CD4-positive, alpha-beta memory T cell (primary cell): ENCODE data around the gene EPHA3. TPM values are rescaled to one million over a fixed set of nuclear protein-coding genes. Genes with fewer than 3 reads are reported as not detected.

Source experiments
- CTCF ChIA-PET: fragments of 350-600 bp; sonication (Branson Sonifier 250); formaldehyde crosslinking; loops from one replicate; lab custom pipeline; 2021; ENCODE audit warnings: inconsistent platforms; ENCODE audit not compliant: partially characterized antibody; lab: Charles Lee
- POLR2A ChIA-PET: fragments of 350-600 bp; sonication (Branson Sonifier 250); formaldehyde crosslinking; loops from one replicate; lab custom pipeline; 2021; ENCODE audit not compliant: partially characterized antibody; lab: Charles Lee
- DNase-seq, 5 donors: peaks; one replicate each; pipeline versions ENCODE4 v3.0.0 to v3.0.0-alpha.2; 2020 to 2022; ENCODE audit warnings: mixed read lengths in 1 of 5
- H3K27ac ChIP-seq: one replicate; pipeline ENCODE4 v1.7.0; 2013; ENCODE audit warnings: low read depth, low read length
- H3K27me3 ChIP-seq: 2 replicates; pipeline ENCODE4 v1.7.0; 2013; ENCODE audit warnings: mild to moderate bottlenecking, low read length, moderate library complexity; ENCODE audit not compliant: insufficient read depth
- H3K36me3 ChIP-seq: 2 replicates; pipeline ENCODE4 v1.7.0; 2013; ENCODE audit warnings: mild to moderate bottlenecking, low read length, moderate library complexity; ENCODE audit not compliant: insufficient read depth
- H3K4me1 ChIP-seq: 2 replicates; pipeline ENCODE4 v1.7.0; 2013; ENCODE audit warnings: mild to moderate bottlenecking, low read length, moderate library complexity; ENCODE audit not compliant: insufficient read depth
- H3K4me3 ChIP-seq, 2 donors: one replicate each; pipeline ENCODE4 v1.7.0; 2013; ENCODE audit warnings: low read length in 2 of 2, mild to moderate bottlenecking in 1 of 2
- H3K9me3 ChIP-seq, 2 donors: one replicate each; pipeline ENCODE4 v1.7.0; 2013; ENCODE audit warnings: low read length in 2 of 2, control low read depth in 1 of 2; ENCODE audit not compliant: control insufficient read depth in 1 of 2
- H3K27ac Mint-ChIP-seq, 7 donors: one replicate each; pipeline ENCODE4 v1.8.0; 2020 to 2021; ENCODE audit warnings: mixed read lengths in 7 of 7, mild to moderate bottlenecking in 6 of 7, inconsistent platforms in 3 of 7, moderate library complexity in 3 of 7
- H3K27me3 Mint-ChIP-seq, 2 donors: one replicate each; pipeline ENCODE4 v1.8.0; 2020 to 2021; ENCODE audit warnings: mixed read lengths in 2 of 2
- H3K36me3 Mint-ChIP-seq, 2 donors: one replicate each; pipeline ENCODE4 v1.8.0; 2020 to 2021; ENCODE audit warnings: mixed read lengths in 2 of 2, inconsistent platforms in 1 of 2, mild to moderate bottlenecking in 1 of 2
- H3K4me1 Mint-ChIP-seq, 4 donors: one replicate each; pipeline ENCODE4 v1.8.0; 2020 to 2021; ENCODE audit warnings: mixed read lengths in 4 of 4, mild to moderate bottlenecking in 1 of 4
- H3K4me3 Mint-ChIP-seq, 8 donors: one replicate each; pipeline ENCODE4 v1.8.0; 2020 to 2021; ENCODE audit warnings: mixed read lengths in 8 of 8, mild to moderate bottlenecking in 7 of 8, moderate library complexity in 6 of 8, inconsistent platforms in 3 of 8
- H3K9me3 Mint-ChIP-seq, 8 donors: one replicate each; pipeline ENCODE4 v1.8.0; 2020 to 2021; ENCODE audit warnings: mixed read lengths in 8 of 8, mild to moderate bottlenecking in 5 of 8, inconsistent platforms in 3 of 8, moderate library complexity in 1 of 8
- intact Hi-C: fragments of 100-400 bp; cut with micrococcal nuclease; formaldehyde crosslinking; loops from one replicate; pipeline ENCODE4 v1.15.1; 2023
- polyA plus RNA-seq, 2 donors: library from polyadenylated mRNA; unstranded; fragments of 300-500 nt; fragmentation: Illumina TruSeq; gene quantifications; one replicate each; pipeline ENCODE4 v1.2.3, GENCODE V29; 2021
- total RNA-seq, 2 experiments: library from RNA; stranded (reverse); gene quantifications; one replicate each; pipeline ENCODE4 v1.2.3, GENCODE V29; 2021

EPHA3 gene
- total and polyA plus RNA-seq, 4 experiments from 2014 or later = not detected

GRCh38 chr3:89280301-89280700 lies 172.9 kb downstream of the EPHA3 start:
- POLR2A ChIA-PET = no interaction called here

GRCh38 chr3:89280822-89281365 lies 173.5 kb downstream of the EPHA3 start:
- Histone ChIP-seq H3K9me3 (no peaks in the 10 kb centered on the region), H3K4me3 (no peak overlapping the region), H3K4me1 (no peaks in the 10 kb centered on the region), H3K36me3 (no peaks in the 10 kb centered on the region), H3K27ac (no peak overlapping the region), H3K27me3 (no peaks in the 10 kb centered on the region)
- DNase-seq = no peak
- H3K4me1 Mint-ChIP-seq = no peaks in the 10 kb centered on the region
- H3K27me3 Mint-ChIP-seq = no peaks in the 10 kb centered on the region
- POLR2A ChIA-PET = no interaction called here
- no peak overlapping the region for H3K27ac Mint-ChIP-seq
- H3K4me3 Mint-ChIP-seq = no peak overlapping the region
- H3K36me3 Mint-ChIP-seq = no peaks in the 10 kb centered on the region
- CTCF ChIA-PET = no interaction called here
- intact Hi-C loops = no loop called here
- H3K9me3 Mint-ChIP-seq = peaks cover 0 to 21% (median 4%) of the 10 kb centered on the region in 8 donors

More at GRCh38 chr3:89280301-89280700, 172.9 kb downstream of the EPHA3 start:
- H3K4me1 Mint-ChIP-seq = no peaks in the 10 kb centered on the region
- H3K36me3 Mint-ChIP-seq = no peaks in the 10 kb centered on the region
- Histone ChIP-seq H3K4me3 (no peak overlapping the region), H3K36me3 (no peaks in the 10 kb centered on the region), H3K27ac (no peak overlapping the region), H3K4me1 (no peaks in the 10 kb centered on the region), H3K9me3 (no peaks in the 10 kb centered on the region), H3K27me3 (no peaks in the 10 kb centered on the region)
- H3K9me3 Mint-ChIP-seq = peaks cover 0 to 18% (median 4%) of the 10 kb centered on the region in 8 donors
- CTCF ChIA-PET = no interaction called here
- no peaks in the 10 kb centered on the region for H3K27me3 Mint-ChIP-seq
- intact Hi-C loops = no loop called here
- DNase-seq = no peak
- H3K27ac Mint-ChIP-seq = no peak overlapping the region
- no peak overlapping the region for H3K4me3 Mint-ChIP-seq

- Mint-ChIP-seq H3K9me3 (peaks cover 0 to 17% (median 8%) of the 10 kb centered on the region in 8 donors), H3K27me3 (no peaks in the 10 kb centered on the region), H3K4me3 (no peak overlapping the region), H3K27ac (no peak overlapping the region), H3K4me1 (no peaks in the 10 kb centered on the region), H3K36me3 (no peaks in the 10 kb centered on the region)
- no peaks in the 10 kb centered on the region for H3K27me3 ChIP-seq
- intact Hi-C loops = no loop called here
- POLR2A ChIA-PET = no interaction called here
- no peaks in the 10 kb centered on the region for H3K9me3 ChIP-seq
- no peak overlapping the region for H3K4me3 ChIP-seq
- no peak overlapping the region for H3K27ac ChIP-seq
- H3K36me3 ChIP-seq = no peaks in the 10 kb centered on the region
- DNase-seq = no peak
- no peaks in the 10 kb centered on the region for H3K4me1 ChIP-seq
- CTCF ChIA-PET = no interaction called here
Observed at GRCh38 chr3:89287902-89288508, 180.6 kb downstream of the EPHA3 start.

GRCh38 chr3:89289574-89290190 lies 182.3 kb downstream of the EPHA3 start:
- no peaks in the 10 kb centered on the region for H3K27me3 ChIP-seq
- H3K36me3 ChIP-seq = no peaks in the 10 kb centered on the region
- ChIA-PET POLR2A (no interaction called here), CTCF (no interaction called here)
- H3K9me3 Mint-ChIP-seq = peaks cover 0 to 22% (median 8%) of the 10 kb centered on the region in 8 donors
- no peak overlapping the region for H3K27ac Mint-ChIP-seq
- H3K27ac ChIP-seq = no peak overlapping the region
- no peaks in the 10 kb centered on the region for H3K27me3 Mint-ChIP-seq
- no peaks in the 10 kb centered on the region for H3K4me1 ChIP-seq
- no peak overlapping the region for H3K4me3 ChIP-seq
- no peaks in the 10 kb centered on the region for H3K9me3 ChIP-seq
- no peak for DNase-seq
- intact Hi-C loops = no loop called here
- H3K4me3 Mint-ChIP-seq = no peak overlapping the region
- H3K36me3 Mint-ChIP-seq = no peaks in the 10 kb centered on the region
- H3K4me1 Mint-ChIP-seq = no peaks in the 10 kb centered on the region

GRCh38 chr3:89297199-89297598 lies 189.8 kb downstream of the EPHA3 start:
- H3K9me3 ChIP-seq = no peaks in the 10 kb centered on the region
- no peak for DNase-seq
- H3K9me3 Mint-ChIP-seq = peaks cover 0 to 24% (median 7%) of the 10 kb centered on the region in 8 donors
- H3K36me3 ChIP-seq = no peaks in the 10 kb centered on the region
- H3K4me1 Mint-ChIP-seq = no peaks in the 10 kb centered on the region
- H3K27ac ChIP-seq = no peak overlapping the region
- no peaks in the 10 kb centered on the region for H3K27me3 Mint-ChIP-seq
- H3K4me3 Mint-ChIP-seq = no peak overlapping the region
- intact Hi-C loops = no loop called here
- ChIA-PET CTCF (no interaction called here), POLR2A (no interaction called here)
- no peaks in the 10 kb centered on the region for H3K27me3 ChIP-seq
- H3K27ac Mint-ChIP-seq = no peak overlapping the region
- no peak overlapping the region for H3K4me3 ChIP-seq
- H3K4me1 ChIP-seq = no peaks in the 10 kb centered on the region
- H3K36me3 Mint-ChIP-seq = no peaks in the 10 kb centered on the region

GRCh38 chr3:89300526-89300925 lies 193.1 kb downstream of the EPHA3 start:
- no peaks in the 10 kb centered on the region for H3K4me1 ChIP-seq
- no peaks in the 10 kb centered on the region for H3K4me1 Mint-ChIP-seq
- no peak overlapping the region for H3K4me3 ChIP-seq
- H3K9me3 ChIP-seq = no peaks in the 10 kb centered on the region
- no peak for DNase-seq
- no peak overlapping the region for H3K27ac Mint-ChIP-seq
- POLR2A ChIA-PET = no interaction called here
- H3K36me3 Mint-ChIP-seq = no peaks in the 10 kb centered on the region
- H3K9me3 Mint-ChIP-seq = peaks cover 0 to 19% (median 10%) of the 10 kb centered on the region in 8 donors
- H3K27ac ChIP-seq = no peak overlapping the region
- H3K4me3 Mint-ChIP-seq = no peak overlapping the region
- H3K27me3 Mint-ChIP-seq = no peaks in the 10 kb centered on the region
- CTCF ChIA-PET = no interaction called here
- no peaks in the 10 kb centered on the region for H3K36me3 ChIP-seq
- H3K27me3 ChIP-seq = no peaks in the 10 kb centered on the region
- intact Hi-C loops = no loop called here

GRCh38 chr3:89300981-89301380 lies 193.6 kb downstream of the EPHA3 start:
- Mint-ChIP-seq H3K27me3 (no peaks in the 10 kb centered on the region), H3K36me3 (no peaks in the 10 kb centered on the region), H3K4me1 (no peaks in the 10 kb centered on the region), H3K4me3 (no peak overlapping the region), H3K27ac (no peak overlapping the region), H3K9me3 (peaks cover 0 to 19% (median 9%) of the 10 kb centered on the region in 8 donors)
- no peak for DNase-seq
- no peak overlapping the region for H3K27ac ChIP-seq
- no peaks in the 10 kb centered on the region for H3K36me3 ChIP-seq
- no peaks in the 10 kb centered on the region for H3K4me1 ChIP-seq
- intact Hi-C loops = no loop called here
- H3K27me3 ChIP-seq = no peaks in the 10 kb centered on the region
- H3K4me3 ChIP-seq = no peak overlapping the region
- H3K9me3 ChIP-seq = no peaks in the 10 kb centered on the region
- ChIA-PET POLR2A (no interaction called here), CTCF (no interaction called here)
